GM19240 (cell line): ENCODE data around the gene CBX1.
A peak's percentile ranks its signal among the peaks of the same experiment; 100 is the strongest.
"Not testable (repeated sequence)": the region's sequence is repeated elsewhere in the genome, so short reads cannot be mapped to it uniquely, and the experiment has no call there.

Source experiments
- DNase-seq: peaks from one replicate; pipeline ENCODE4 v3.0.0; 2011; ENCODE audit warnings: low spot score; ENCODE audit not compliant: insufficient read length

The CBX1 gene

DNA sequence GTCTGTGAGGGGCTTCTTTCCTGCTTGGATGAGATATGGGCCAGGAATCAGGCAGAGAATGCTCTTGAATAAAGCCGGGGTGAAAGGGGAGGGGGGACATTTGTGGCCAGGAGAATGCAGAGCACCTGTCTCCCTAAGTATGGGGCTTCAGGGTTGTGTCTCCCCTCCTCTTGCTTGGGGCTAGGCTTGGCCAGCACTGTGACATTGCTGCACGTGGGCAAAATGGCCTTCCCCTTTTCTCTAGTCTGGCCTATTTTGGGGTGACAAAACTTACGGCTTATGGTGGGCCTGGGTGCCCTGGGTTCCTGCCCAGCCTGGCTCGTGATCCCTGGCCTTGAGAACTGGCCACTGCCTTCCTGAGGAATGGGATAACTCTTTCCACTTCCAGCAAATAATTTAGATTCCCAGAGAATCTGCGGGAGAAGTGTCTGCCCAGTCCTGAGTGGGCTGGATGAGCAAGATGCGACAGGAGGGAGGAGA lies 47.5 kb downstream of the CBX1 start:
- no peak for DNase-seq

DNA sequence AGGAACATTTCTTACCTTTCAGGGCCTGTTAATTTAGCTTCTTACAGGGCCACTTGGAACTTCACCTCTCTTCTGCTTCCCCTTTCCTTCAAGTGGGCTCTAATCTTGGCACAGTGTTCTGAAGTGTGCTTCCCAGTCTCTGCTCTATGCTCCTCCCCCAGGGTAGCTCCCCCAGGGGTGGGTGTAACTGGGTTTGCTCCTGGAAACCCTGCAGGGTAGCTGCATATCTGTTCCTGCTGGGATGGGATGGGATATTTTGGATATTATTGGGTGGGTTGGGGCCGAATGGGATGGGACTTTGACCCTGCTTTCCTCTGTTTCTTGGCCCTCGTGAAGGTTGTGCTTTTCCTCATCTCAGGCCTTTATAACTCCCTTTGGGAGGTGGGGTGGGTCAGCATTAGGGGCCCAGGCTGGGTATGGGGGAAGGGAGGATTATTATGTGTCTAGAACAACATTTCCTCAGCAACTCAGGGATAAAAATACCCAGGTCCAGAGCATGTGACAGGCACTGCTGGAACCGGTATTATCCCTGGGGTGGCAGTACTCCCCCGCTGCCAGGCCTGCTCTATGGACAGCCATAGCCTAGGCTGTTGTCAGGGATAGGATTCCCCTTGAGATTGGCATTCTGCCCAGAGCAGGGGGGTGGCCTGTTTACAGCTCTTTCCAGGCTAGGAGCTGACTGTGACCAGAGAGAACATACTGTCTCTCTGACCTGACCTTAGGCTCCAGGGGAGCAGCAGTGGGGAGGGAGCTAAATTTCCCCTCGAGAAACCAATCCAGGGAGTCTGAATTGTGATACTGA lies 48.1 kb downstream of the CBX1 start:
- DNase-seq: no peak

DNA sequence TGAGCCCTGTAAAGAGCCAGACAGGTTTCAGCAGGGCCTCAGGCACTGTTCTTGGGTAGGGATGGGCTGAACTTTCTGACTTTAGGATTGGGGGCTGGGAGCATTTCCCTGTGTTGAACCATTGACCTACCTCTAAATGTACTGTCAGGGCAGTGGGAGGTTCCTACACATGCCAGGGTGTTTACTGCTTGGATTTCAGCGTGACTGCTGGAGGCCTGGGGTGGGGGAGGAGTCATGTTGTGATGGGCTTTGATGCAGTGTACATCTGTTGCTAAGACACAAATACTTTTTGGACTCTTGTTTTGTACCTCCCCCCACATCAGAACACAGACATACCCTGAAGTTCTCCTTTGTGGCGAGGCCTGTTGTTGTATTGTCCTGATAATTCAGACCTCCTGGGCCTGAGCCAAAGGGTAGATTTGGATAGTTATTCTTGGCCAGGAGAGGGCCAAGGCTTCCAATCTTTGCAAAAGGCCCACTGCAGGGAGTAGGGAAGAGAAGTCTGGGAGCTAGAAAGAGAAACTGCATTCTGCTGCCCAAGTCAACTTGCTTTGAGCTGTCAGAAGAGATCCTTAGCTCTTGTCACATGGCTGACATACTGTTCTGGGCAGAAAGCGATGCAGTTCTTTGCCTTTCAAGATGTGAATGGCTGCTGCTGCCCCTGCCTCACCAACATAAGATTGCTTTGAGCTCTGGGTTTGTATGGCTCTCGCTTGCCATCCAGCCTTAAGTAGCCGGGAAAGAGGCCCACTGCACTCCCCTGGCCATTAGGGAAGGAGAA lies 49.4 kb downstream of the CBX1 start:
- no peak for DNase-seq

DNA sequence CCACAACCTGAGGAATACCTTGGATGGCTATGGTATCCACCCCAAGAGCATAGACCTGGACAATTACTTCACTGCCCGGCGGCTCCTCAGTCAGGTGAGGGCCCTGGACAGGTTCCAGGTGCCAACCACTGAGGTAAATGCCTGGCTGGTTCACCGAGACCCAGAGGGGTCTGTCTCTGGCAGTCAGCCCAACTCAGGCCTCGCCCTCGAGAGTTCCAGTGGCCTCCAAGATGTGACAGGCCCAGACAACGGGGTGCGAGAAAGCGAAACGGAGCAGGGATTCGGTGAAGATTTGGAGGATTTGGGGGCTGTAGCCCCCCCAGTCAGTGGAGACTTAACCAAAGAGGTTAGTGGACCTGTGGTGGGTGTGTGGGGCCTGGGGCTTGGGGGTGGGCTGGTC lies 50.0 kb downstream of the CBX1 start:
- no peak for DNase-seq

DNA sequence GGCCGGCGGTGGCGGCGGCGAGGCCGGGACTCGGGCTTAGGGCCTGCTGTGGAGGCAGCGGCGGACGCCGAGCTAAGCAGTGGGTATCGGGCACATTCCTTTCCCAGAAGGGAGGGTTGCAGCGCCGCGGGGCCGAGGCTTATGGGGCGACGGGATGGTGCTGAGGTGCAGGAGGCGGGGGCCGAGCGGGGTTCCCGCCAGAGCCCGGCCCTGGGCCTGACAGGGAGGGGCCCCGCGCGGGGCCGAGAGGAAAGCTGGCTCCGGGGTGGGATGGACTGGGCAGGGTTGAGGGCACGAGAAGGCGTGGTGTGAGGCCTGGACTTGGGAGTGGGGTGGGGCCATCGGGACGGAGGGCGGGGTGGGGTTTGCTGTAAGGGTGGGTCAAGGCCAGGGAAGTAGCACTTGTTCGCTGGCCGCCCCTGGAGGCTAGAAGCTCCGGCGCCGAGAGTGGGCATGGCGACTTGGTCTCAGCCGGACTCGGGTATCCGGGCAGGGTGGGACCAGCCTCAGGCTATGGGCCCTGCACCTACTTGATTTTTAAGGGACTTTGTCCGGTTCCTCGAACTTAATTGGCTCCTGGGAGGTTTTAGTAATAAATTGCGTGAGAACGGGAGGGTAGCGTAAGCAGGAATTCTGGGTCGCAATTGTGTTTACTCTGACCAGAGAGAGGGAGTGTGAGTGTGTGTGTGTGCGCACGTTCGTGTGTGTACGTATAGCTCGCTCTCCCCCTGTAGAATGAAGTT lies 52.7 kb downstream of the CBX1 start:
- no peak for DNase-seq

DNA sequence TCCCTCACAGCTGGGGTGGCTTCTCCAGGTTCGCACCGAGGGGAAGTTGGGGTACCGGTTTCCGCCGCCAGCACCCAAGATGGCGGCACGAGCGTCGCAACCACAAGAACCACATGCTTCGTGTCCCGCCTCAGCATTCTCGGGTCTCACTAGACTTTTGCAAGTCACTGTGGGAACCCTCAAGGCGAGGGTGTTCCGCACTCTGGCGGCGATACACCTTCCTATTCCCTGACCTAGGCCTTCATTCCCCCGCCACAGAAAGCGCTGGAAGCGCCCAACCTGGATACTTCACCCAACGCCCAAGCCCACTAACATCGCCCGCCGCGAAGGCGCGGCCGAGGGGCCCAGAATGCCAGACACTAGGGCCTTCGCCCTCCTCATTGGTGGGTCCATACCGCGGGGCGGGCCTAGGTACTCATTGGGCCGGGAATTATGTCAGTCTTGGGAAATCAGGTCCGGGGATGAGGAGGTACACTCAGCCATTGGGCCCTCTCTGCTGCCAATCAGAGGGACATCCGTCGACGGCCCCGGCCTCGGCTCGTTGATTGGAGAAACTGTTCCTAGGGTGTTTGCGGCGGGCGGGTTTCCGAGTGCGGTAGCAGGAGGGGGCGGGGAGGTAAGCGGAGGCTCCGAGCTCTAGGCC lies 53.4 kb downstream of the CBX1 start, which contains the start of gene NFE2L1:
NFE2L1 (plus strand) TSS at position 619 of the 643 bp plus-strand sequence. CDS start 2,760 bp downstream, outside the sequence.
- DNase-seq: peak; percentile 82

DNA sequence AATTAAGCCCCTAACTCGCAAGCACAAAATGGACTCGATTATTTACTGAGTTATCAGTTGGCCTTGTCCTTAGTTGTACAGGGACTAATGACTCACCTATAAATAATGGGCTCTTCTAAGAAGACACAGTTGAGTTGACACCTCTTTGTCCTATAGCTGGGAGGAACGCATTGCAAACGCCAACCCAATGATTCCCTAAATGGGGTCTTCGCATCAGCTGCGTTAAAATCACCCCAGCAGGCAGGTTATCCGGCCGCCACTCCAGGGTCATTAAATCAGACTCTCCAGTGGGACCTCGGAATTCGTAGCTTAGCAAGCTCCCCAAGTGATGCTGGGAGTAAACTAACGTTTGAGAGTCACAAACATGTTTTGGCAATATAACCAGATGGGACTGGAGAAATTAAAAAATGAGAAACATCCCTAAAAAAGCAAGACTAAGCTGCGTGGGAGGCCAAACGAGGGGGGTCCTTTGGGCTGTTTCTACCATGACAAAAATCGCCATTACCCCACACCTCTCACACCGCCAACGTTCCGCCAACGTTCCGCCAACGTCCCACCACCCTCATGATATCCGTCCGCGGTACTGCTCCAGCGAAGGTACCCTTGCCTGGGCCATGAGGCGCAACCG lies 54.1 kb downstream of the CBX1 start:
- no peak for DNase-seq

DNA sequence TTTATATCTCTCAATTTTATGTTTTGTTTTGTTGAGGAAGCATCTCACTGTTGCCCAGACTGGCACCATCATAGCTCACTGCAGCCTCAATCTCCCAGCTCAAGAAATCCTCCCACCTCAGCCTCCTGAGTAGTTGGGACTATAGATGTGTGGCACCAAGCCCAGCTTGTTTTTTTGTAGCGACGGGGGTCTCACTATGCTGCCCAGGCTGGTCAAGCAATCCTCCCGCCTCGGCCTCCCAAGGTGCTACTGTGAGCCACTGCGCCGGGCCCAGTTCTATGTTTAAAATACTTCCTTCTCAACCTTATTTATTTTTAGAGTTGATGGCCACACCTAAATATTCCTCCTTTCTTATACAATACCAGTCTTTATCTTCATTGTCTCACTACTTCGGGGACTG lies 55.0 kb downstream of the CBX1 start:
- DNase-seq: no peak

DNA sequence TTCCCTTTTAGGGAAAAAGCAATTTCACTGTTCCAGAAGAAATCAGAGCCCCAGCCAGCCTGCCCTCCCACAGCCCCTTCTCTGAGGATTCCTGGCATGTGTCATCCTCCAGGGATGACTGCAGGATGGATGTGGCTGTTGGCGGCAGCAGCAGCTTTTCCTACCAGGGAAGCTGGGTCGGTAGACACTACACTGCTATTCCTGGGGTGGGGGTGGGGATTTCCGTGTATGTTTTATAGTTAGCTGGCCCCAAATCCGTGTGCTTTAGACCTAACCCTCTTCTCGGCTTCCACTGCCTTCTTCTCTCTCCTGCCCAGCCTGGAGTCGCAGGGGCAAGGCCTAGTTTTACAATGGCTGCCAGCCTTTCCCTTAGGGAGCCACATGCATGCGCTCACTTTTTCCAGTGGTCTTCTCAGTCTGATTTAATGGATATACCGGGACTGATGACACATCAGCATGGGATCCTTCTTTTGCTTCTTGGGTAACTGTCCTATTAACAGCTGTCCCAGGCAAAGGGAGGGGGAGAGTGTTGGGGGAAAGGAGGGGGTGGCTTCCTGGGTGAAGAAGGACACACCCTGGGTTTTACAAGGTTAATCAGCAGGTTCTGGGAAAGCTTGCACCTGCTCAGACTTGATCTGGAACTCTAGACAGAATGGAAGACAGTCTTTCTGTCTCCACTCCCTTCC lies 55.8 kb downstream of the CBX1 start:
- DNase-seq: no peak

DNA sequence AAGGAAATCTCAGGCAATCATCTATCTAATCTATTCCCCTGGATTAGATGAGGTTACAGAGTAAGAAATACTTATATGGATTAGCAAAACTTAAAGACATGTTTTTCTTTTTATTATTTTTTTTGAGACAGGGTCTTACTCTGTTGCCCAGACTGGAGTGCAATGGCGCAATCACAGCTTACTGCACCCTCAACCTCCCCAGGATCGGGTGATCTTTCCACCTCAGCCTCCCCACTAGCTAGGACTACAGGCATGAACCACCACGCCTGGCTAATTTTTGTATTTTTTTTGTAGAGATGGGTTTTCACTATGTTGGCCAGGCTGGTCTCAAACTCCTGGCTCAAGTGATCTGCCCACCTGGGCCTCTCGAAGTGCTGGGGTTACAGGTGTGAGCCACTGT lies 56.4 kb downstream of the CBX1 start:
- no peak for DNase-seq

DNA sequence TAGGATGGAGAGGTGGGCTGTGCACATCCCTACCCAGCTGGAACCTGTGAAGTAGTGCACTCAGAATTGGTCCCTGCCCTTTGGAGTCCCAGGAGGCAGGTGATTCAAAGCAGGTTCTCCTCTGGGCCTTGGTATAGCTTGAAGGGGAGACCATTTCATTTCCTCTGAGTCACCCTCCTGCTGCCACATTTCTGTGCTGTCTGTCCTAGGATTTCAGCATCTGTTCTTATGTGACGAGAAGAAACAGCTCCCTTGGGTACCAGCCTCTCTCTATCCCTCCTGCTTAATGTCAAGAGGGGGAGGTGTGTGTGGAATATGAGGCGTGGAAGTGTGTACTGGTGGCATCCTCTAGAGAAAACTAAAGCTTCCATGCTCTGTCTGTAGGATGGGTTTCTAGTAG lies 58.1 kb downstream of the CBX1 start:
- DNase-seq: no peak

DNA sequence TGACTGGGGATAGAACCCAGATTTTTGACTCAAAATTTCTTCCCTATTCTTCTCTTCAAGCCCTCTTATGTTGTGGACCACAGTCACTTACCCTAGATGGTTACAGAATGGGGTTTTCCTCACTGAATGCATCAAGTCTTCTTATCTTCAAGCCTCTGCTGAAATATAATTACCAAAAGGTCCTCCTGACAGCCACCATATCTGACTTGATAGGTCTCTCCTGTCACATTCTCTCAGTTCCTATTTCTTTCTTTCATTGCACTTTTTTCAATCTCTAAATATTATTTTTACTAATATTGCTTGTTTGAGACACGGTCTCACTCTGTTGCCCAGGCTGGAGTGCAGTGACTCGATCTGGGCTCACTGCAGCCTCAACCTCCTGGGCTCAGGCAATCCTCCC lies 62.6 kb downstream of the CBX1 start:
- DNase-seq: no peak

DNA sequence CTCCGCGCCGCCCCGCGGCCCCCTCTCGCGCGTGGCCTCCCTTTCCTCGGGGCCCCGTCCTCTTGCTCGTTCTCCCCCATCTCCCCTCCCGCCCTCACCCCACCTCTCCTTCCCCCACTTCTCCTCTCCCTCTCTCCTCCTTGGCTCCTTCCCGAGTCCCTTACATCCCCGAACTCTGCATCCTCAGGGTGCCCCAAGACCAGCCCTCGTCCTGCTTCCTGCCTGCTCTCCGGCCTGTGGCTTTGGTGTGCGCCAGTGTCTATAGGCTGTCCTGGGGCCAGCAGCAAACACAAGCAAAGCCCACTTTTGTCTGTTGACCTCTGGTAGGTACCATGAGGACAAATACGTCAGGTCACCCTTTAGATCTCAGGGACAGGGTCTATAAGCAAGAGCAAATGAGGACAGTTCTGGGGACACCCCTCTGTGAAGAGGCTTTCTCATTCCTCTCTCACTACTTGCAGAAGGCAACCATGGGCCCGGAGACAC lies 63.4 kb downstream of the CBX1 start:
- no peak for DNase-seq

DNA sequence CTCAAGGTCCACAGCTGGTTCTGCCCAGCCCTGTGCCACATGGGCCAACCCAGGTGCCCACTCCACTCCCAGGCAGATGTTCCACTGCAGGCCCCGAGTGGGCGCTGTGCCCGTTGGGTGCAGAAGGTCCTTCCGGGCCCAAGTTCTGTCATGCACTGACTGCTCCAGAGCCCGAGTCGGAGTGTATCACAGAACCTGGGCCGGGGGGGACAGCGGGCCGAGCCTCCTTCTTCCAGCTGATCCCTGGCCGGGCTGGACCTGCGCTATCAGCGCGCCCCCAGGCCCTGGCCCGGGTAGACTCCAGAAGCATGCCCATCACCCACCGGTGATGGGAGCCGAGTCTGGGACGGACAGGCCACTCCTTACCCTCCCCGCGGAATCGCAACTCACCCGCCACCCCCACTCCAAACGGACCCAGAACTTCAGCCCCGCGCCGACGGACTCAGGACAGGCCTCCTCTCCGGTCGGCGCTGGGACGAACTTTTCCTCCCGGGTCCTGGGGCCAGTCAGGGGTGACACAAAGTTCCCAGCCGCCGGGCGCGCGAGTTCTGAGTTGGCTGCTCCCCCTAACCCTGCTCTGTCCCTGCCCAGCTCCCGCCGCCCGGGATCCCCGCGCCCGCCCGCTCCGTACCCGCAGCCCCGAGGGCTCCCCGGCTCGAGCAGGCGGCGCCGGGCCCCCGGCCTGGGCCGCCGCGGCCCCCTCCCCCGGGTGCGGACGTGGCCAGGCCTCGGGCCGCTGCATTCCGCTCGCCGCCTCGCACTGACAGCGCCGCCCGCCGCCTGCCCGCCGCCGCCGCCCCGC lies 64.0 kb downstream of the CBX1 start, which contains the start of gene COPZ2:
COPZ2 (minus strand) TSS at position 762 of the 802 bp plus-strand sequence; CDS start at position 742, 20 bp downstream.
- no peak for DNase-seq

DNA sequence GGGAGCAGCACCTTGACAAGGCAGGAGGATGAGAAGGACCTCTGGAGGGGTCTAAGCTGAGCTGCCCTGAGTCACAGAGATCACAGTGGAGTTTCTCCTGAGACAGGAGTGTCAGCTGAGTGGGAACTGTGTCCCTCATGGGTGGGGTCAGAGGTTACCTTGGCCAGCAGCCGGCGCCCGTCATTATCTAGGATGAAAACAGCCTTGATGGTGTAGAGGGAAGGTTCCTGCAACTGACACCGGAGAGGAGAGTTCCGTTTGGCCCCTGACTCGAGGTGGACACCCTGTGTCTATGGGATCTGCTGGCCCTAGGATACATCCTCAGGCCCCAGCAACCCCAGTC lies 64.6 kb downstream of the CBX1 start:
- DNase-seq: no peak

DNA sequence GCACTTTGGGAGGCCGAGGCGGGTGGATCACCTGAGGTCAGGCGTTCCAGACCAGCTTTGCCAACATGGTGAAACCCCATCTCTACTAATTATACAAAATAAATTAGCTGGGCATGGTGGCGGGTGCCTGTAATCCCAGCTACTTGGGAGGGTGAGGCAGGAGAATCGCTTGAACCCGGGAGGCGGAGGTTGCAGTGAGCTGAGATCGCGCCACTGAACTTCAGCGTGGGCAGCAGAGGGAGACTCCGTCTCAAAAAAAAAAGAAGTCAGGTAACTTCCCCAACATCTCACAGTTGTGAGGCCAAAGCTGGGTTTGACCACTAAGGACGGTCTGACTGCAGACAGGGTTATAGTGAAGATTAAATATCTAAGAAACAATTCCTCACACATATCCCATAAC lies 66.5 kb downstream of the CBX1 start:
- DNase-seq: not testable (repeated sequence)

DNA sequence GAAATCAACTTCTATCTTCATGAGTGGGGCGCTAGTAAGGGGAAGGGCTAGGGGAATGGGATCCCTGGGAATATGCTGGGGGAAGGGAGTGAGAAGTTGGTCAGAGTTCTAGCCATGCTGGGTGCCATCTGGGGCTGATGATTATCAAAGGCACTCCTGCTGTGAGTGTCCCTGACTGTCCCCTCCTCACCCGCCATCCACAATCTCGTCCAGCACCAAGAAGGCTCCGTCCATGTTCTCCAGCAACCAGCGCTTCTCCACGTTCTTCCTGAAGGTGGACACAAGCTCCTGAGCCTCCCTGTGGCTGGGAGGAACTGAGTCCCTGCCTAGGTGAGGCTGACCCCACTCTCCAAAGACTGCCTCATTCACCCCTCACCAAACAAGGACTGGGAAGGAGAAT lies 69.3 kb downstream of the CBX1 start:
- DNase-seq: no peak

DNA sequence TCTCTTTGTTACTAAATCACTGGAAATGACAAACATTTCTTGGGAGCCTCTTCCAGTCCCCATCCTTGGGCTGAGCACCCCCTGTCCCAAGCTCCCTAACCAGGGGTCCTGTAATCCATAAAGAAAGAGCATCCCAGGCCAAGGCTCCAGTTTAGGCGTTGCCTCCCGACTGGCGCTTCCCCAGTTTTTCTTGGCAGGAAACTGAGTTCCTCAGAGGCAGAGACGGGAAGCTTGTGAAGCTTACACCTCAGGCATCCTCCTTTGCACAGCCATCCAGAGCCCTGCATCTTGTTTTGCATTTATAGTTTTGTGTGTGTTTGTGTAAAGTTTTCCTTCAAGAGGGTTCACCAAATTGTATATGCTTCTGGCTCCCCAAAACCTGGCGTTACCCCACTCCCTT lies 70.7 kb downstream of the CBX1 start:
- no peak for DNase-seq

DNA sequence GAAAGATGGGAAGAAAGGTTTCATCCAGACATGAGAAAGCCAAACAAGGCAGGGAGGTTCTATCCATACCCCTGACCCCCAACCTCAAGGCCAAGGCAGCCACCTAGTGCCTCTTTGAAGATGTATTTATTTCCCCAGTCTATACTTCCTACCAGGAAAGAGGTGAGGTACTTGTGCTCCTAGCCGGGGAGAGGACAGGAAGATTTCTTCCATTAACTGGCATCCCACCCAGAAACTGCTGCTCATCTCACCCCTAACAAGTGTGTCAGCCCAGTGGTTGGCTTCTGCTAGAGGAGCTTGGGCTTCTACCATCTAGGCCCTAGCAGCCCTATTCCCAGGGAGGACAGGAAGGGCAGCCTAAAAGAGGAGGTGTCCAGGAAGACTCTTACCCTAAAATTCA lies 72.5 kb downstream of the CBX1 start:
- no peak for DNase-seq
